G401 (cell line): ENCODE data around the gene PI4KA. TPM values are rescaled to one million over a fixed set of nuclear protein-coding genes. Genes with fewer than 3 reads are reported as not detected.
"Not testable (repeated sequence)": the region's sequence is repeated elsewhere in the genome, so short reads cannot be mapped to it uniquely, and the experiment has no call there.

Source experiments
- DNase-seq: peaks from one replicate; pipeline ENCODE4 v3.0.0-alpha.2; 2015; ENCODE audit warnings: low spot score
- in situ Hi-C: cut with HindIII; loops from 2 replicates; pipeline ENCODE4 v1.10.0; 2016; ENCODE audit warnings: low sequenced_read_pairs, mixed read lengths
- total RNA-seq: library from RNA; depleted of rRNA; stranded (reverse); fragments of >200 nt; shearing (Covaris generic); gene quantifications from 2 replicates; pipeline ENCODE4 v1.2.3, GENCODE V29; 2014

PI4KA gene
- total RNA-seq, 1 experiment from 2014 or later: 37.2 TPM

- in situ Hi-C loops, DNase-seq: not testable (repeated sequence)
Observed at GRCh38 chr22:20718727-20719126, 139.9 kb downstream of the PI4KA start.

GRCh38 chr22:20717981-20718380 is 140.6 kb downstream of the PI4KA start:
- in situ Hi-C loops, DNase-seq: not testable (repeated sequence)

GRCh38 chr22:20717213-20717866 is 141.3 kb downstream of the PI4KA start:
- DNase-seq, in situ Hi-C loops: not testable (repeated sequence)

- DNase-seq, in situ Hi-C loops: not testable (repeated sequence)
Observed at GRCh38 chr22:20713116-20713515, 145.5 kb downstream of the PI4KA start.

- in situ Hi-C loops, DNase-seq: not testable (repeated sequence)
Observed at GRCh38 chr22:20709966-20710365, 148.6 kb downstream of the PI4KA start.

- in situ Hi-C loops, DNase-seq: not testable (repeated sequence)
Observed at GRCh38 chr22:20707549-20708118, 151.0 kb downstream of the PI4KA start.

GRCh38 chr22:20703816-20704609 is 154.6 kb downstream of the PI4KA start:
- in situ Hi-C loops: not testable (repeated sequence)
- DNase-seq: peak; percentile 17

- DNase-seq, in situ Hi-C loops: not testable (repeated sequence)
Observed at GRCh38 chr22:20703414-20703806, 155.2 kb downstream of the PI4KA start.

GRCh38 chr22:20702546-20703413 is 155.8 kb downstream of the PI4KA start:
- in situ Hi-C loops: not testable (repeated sequence)
- DNase-seq: peak; percentile 97

GRCh38 chr22:20702175-20702545 is 156.5 kb downstream of the PI4KA start:
- in situ Hi-C loops, DNase-seq: not testable (repeated sequence)

- in situ Hi-C loops: not testable (repeated sequence)
Observed at GRCh38 chr22:20701680-20702136, 156.9 kb downstream of the PI4KA start.

GRCh38 chr22:20700347-20700746 is 158.3 kb downstream of the PI4KA start:
- DNase-seq, in situ Hi-C loops: not testable (repeated sequence)

More at GRCh38 chr22:20701680-20702136, 156.9 kb downstream of the PI4KA start:
- DNase-seq: not testable (repeated sequence)

- DNase-seq, in situ Hi-C loops: not testable (repeated sequence)
Observed at GRCh38 chr22:20699856-20700255, 158.8 kb downstream of the PI4KA start.

GRCh38 chr22:20697481-20698113 is 161.0 kb downstream of the PI4KA start:
- in situ Hi-C loops: not testable (repeated sequence)

GRCh38 chr22:20696056-20696455 is 162.6 kb downstream of the PI4KA start:
- in situ Hi-C loops, DNase-seq: not testable (repeated sequence)

More at GRCh38 chr22:20697481-20698113, 161.0 kb downstream of the PI4KA start:
- peak; percentile 74 for DNase-seq

GRCh38 chr22:20695205-20695604 is 163.4 kb downstream of the PI4KA start:
- DNase-seq, in situ Hi-C loops: not testable (repeated sequence)

- DNase-seq, in situ Hi-C loops: not testable (repeated sequence)
Observed at GRCh38 chr22:20694256-20694655, 164.4 kb downstream of the PI4KA start.

- in situ Hi-C loops, DNase-seq: not testable (repeated sequence)
Observed at GRCh38 chr22:20692926-20693325, 165.7 kb downstream of the PI4KA start.
